IPS DF 6.9 (cell line): ENCODE results near the gene GPR171.

Experiments
- DNase-seq: peaks from one replicate; pipeline ENCODE4 v3.0.0-alpha.2; 2013; ENCODE audit warnings: low read depth, low spot score
- H3K27ac ChIP-seq: one replicate; pipeline ENCODE4 v1.5.1; 2013; ENCODE audit warnings: low read length, control low read depth
- H3K27me3 ChIP-seq: 2 replicates; pipeline ENCODE4 v1.6.1; 2013; ENCODE audit warnings: mild to moderate bottlenecking, low read length; ENCODE audit not compliant: control insufficient read depth, insufficient read depth
- H3K36me3 ChIP-seq: 2 replicates; pipeline ENCODE4 v1.6.1; 2013; ENCODE audit warnings: low read length; ENCODE audit not compliant: control insufficient read depth, insufficient read depth
- H3K4me1 ChIP-seq: 2 replicates; pipeline ENCODE4 v1.6.1; 2013; ENCODE audit warnings: low read length; ENCODE audit not compliant: control insufficient read depth, insufficient read depth
- H3K4me3 ChIP-seq: 2 replicates; pipeline ENCODE4 v1.5.1; 2013; ENCODE audit warnings: mild to moderate bottlenecking, low read length
- H3K9me3 ChIP-seq: 2 replicates; pipeline ENCODE4 v1.6.1; 2013; ENCODE audit warnings: low read length, inconsistent platforms; ENCODE audit not compliant: control insufficient read depth, insufficient read depth
- WGBS: extraction: QIAGEN DNeasy Blood & Tissue Kit; methylation state at CpG from one replicate; pipeline ENCODE4 v1.1.7; 2013; ENCODE audit warnings: mixed read lengths, missing lambda C conversion rate; ENCODE audit not compliant: insufficient read length, insufficient coverage; 5-methylcytosine and 5-hydroxymethylcytosine counted together

GPR171 gene

GRCh38 chr3:151199554-151200438 lies 3.2 kb downstream of the GPR171 start:
- H3K36me3 ChIP-seq = no peaks in the 10 kb centered on the region
- H3K27me3 ChIP-seq = no peaks in the 10 kb centered on the region
- WGBS = no CpG with 5 or more reads among the region's 4 CpGs
- no peaks in the 10 kb centered on the region for H3K9me3 ChIP-seq
- no peaks in the 10 kb centered on the region for H3K4me1 ChIP-seq
- H3K4me3 ChIP-seq = no peak overlapping the region
- no peak overlapping the region for H3K27ac ChIP-seq
- DNase-seq = no peak

- H3K27me3 ChIP-seq = no peaks in the 10 kb centered on the region
- no peaks in the 10 kb centered on the region for H3K36me3 ChIP-seq
- no peak for DNase-seq
- no peak overlapping the region for H3K4me3 ChIP-seq
- H3K9me3 ChIP-seq = no peaks in the 10 kb centered on the region
- H3K27ac ChIP-seq = no peak overlapping the region
- no peaks in the 10 kb centered on the region for H3K4me1 ChIP-seq
- no CpG with 5 or more reads among the region's 5 CpGs for WGBS
Observed at GRCh38 chr3:151198849-151199248, 4.2 kb downstream of the GPR171 start.

- Histone ChIP-seq H3K36me3 (no peaks in the 10 kb centered on the region), H3K27ac (no peak overlapping the region), H3K4me3 (no peak overlapping the region), H3K4me1 (no peaks in the 10 kb centered on the region), H3K27me3 (no peaks in the 10 kb centered on the region), H3K9me3 (no peaks in the 10 kb centered on the region)
- no CpG with 5 or more reads among the region's 6 CpGs for WGBS
- DNase-seq = no peak
Observed at GRCh38 chr3:151197981-151198767, 4.8 kb downstream of the GPR171 start.

- Histone ChIP-seq H3K9me3 (no peaks in the 10 kb centered on the region), H3K4me3 (no peak overlapping the region), H3K36me3 (no peaks in the 10 kb centered on the region), H3K27me3 (no peaks in the 10 kb centered on the region), H3K27ac (no peak overlapping the region), H3K4me1 (no peaks in the 10 kb centered on the region)
- no peak for DNase-seq
- WGBS = no CpG with 5 or more reads among the region's 8 CpGs
Observed at GRCh38 chr3:151197228-151197627, 5.8 kb downstream of the GPR171 start.

- no peaks in the 10 kb centered on the region for H3K9me3 ChIP-seq
- H3K4me1 ChIP-seq = no peaks in the 10 kb centered on the region
- no peaks in the 10 kb centered on the region for H3K36me3 ChIP-seq
Observed at GRCh38 chr3:151196434-151196833, 6.6 kb downstream of the GPR171 start.

GRCh38 chr3:151195826-151196225 lies 7.2 kb downstream of the GPR171 start:
- no CpG with 5 or more reads among the region's 1 CpG for WGBS
- no peaks in the 10 kb centered on the region for H3K4me1 ChIP-seq
- no peak overlapping the region for H3K4me3 ChIP-seq
- no peak overlapping the region for H3K27ac ChIP-seq
- H3K27me3 ChIP-seq = no peaks in the 10 kb centered on the region
- H3K9me3 ChIP-seq = no peaks in the 10 kb centered on the region
- H3K36me3 ChIP-seq = no peaks in the 10 kb centered on the region
- no peak for DNase-seq

More at GRCh38 chr3:151196434-151196833, 6.6 kb downstream of the GPR171 start:
- no peak overlapping the region for H3K4me3 ChIP-seq
- no peak for DNase-seq
- no peaks in the 10 kb centered on the region for H3K27me3 ChIP-seq
- no peak overlapping the region for H3K27ac ChIP-seq

GRCh38 chr3:151192545-151192944 lies 10.5 kb downstream of the GPR171 start:
- no peak overlapping the region for H3K4me3 ChIP-seq
- H3K4me1 ChIP-seq = no peaks in the 10 kb centered on the region
- WGBS = no CpG with 5 or more reads among the region's 6 CpGs
- H3K36me3 ChIP-seq = peaks cover 3% of the 10 kb centered on the region; the same call in 1 of the 2 replicates
- H3K27me3 ChIP-seq = no peaks in the 10 kb centered on the region
- no peak overlapping the region for H3K27ac ChIP-seq
- no peak for DNase-seq
- no peaks in the 10 kb centered on the region for H3K9me3 ChIP-seq

- peaks cover 3% of the 10 kb centered on the region; the same call in 1 of the 2 replicates for H3K36me3 ChIP-seq
- H3K4me3 ChIP-seq = no peak overlapping the region
- H3K27me3 ChIP-seq = no peaks in the 10 kb centered on the region
- H3K27ac ChIP-seq = no peak overlapping the region
- no CpG with 5 or more reads among the region's 1 CpG for WGBS
- no peak for DNase-seq
- H3K4me1 ChIP-seq = no peaks in the 10 kb centered on the region
- no peaks in the 10 kb centered on the region for H3K9me3 ChIP-seq
Observed at GRCh38 chr3:151191095-151191494, 11.9 kb downstream of the GPR171 start.

GRCh38 chr3:151183265-151183671 lies 19.7 kb downstream of the GPR171 start:
- Histone ChIP-seq H3K9me3 (no peaks in the 10 kb centered on the region), H3K4me3 (no peak overlapping the region), H3K27ac (no peak overlapping the region), H3K36me3 (no peaks in the 10 kb centered on the region; the same call in 1 of the 2 replicates), H3K27me3 (no peaks in the 10 kb centered on the region; the same call in 1 of the 2 replicates), H3K4me1 (0 out of 2 replicates have a peak, but pooled peaks cover 1% of the 10 kb centered on the region)
- DNase-seq = no peak
- no CpG with 5 or more reads among the region's 5 CpGs for WGBS

- Histone ChIP-seq H3K27ac (no peak overlapping the region), H3K4me3 (no peak overlapping the region), H3K36me3 (no peaks in the 10 kb centered on the region; the same call in 1 of the 2 replicates), H3K4me1 (0 out of 2 replicates have a peak, but pooled peaks cover 1% of the 10 kb centered on the region), H3K27me3 (no peaks in the 10 kb centered on the region; the same call in 1 of the 2 replicates), H3K9me3 (no peaks in the 10 kb centered on the region)
- WGBS = no CpG with 5 or more reads among the region's 5 CpGs
- no peak for DNase-seq
Observed at GRCh38 chr3:151182349-151183079, 20.5 kb downstream of the GPR171 start.
